ENCODE data around the gene DCAKD.

DNA sequence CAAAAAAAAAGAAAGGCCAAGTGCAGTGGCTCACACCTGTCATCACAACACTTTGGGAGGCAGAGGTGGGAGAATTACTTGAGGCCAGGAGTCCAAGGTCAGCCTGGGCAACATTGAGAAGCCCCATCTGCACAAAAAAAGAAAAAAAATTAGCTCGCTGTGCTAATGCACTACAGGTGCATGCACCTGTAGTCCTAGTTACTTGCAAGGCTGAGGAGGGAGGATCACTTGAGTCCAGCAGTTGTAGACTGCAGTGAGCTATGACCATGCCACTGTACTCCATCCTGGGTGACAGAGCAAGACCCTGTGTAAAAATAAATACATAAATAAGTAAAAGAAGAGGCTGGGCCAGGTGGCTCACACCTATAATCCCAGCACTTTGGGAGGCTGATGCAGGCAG lies 39.7 kb downstream of the DCAKD start:
- TF ChIP-seq POLR2A (IDR thresholded peaks at IDR 0.05; ENCODE audit: low read length) = no peak
- TF ChIP-seq GATA1 (IDR thresholded peaks at IDR 0.05; ENCODE audit: low read depth, low read length) = no peak

All from erythroblast (primary cell).